Activated gamma-delta T cell treated with Interleukin-2 at 50 U/mL for 16 hours (primary cell): ENCODE data around the gene LRP1.

Source experiments
- DNase-seq: peaks from one replicate; pipeline ENCODE4 v3.0.0-alpha.2; 2020

Gene LRP1

GRCh38 chr12:57138526-57139272, 10.4 kb downstream of the LRP1 start:
- DNase-seq, result no peak

DNA sequence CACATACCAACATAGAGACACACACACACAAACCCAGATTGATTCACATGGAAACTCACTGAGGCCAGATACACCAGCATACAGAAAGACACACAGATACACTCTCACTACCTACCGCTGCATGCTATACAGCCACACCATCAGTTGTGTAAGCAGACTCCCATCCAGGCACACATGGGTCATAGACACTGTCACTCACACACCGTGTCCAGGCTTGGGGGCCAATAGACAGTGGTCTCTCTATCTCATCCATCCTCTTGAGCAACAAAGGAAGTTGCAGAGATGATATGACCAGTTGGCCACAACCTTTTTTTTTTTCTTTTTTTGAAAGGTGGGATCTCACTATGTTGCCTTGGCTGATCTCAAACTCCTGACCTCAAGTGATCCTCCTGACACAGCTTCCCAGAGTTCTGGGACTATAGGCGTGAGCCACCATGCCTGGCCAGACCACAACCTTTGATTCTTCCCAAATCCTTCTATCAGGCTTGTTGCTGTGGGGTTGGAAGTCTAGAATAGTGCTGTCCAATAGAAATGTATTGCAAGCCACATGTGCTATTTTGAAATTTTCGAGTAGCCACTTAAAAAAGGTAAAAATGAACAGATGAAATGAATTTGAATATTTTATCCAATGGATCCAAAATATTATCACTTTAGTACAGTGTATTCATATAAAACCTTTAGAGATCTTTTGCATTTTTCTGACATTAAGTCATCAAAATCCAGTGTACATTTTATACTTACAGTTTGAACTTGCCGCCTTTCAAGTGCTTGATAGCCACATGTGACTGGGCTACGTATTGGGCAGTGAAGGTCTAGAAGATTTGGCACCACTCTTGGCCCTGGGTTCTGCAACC, 11.7 kb downstream of the LRP1 start:
- DNase-seq, result no peak

GRCh38 chr12:57141249-57141648, 13.0 kb downstream of the LRP1 start:
- DNase-seq, result no peak

DNA sequence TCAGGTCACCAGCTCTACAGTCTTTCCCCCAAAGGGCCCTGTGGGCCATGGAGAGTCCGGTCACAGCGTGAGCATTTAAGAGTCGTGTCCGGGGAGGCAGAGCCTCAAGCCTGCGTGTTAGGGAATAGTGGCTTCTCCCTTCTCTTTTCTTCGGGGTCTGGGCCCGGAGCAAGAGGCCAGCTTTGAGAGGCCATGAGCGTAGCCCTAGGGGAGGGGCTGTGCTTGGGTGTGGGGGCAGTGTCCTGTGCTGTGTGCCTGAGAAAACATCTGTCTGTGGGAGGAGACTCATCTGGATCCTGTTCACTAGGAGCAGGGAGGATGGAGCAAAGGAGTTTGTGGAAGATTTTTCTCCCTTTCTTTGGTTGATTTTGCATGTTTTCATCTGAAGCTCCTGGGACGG, 13.8 kb downstream of the LRP1 start:
- no peak for DNase-seq

GRCh38 chr12:57142727-57143126, 14.4 kb downstream of the LRP1 start:
- DNase-seq, result no peak

DNA sequence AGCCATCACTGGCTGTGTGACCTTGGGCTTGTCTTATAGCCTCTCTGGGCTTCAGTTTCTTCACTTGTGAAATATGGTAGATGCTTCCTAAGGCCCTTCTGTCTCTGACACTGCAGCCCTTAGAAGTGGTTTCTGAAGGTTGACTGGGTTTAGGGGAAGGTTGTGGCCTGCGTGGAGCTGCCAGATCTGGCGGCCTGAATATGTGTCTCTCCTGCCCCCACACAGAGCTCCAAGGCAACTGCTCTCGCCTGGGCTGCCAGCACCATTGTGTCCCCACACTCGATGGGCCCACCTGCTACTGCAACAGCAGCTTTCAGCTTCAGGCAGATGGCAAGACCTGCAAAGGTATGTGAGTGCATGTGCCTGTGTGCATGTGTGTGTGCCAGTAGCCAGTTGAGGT, 15.2 kb downstream of the LRP1 start:
- no peak for DNase-seq

GRCh38 chr12:57145460-57146059, 17.3 kb downstream of the LRP1 start:
- no peak for DNase-seq

GRCh38 chr12:57146092-57146491, 17.8 kb downstream of the LRP1 start:
- DNase-seq, result no peak

- no peak for DNase-seq
Measured at GRCh38 chr12:57146961-57147944, 19.0 kb downstream of the LRP1 start, which contains the start of gene LRP1-AS. Gene LRP1-AS, minus strand, starts transcription at chr12:57147619.

DNA sequence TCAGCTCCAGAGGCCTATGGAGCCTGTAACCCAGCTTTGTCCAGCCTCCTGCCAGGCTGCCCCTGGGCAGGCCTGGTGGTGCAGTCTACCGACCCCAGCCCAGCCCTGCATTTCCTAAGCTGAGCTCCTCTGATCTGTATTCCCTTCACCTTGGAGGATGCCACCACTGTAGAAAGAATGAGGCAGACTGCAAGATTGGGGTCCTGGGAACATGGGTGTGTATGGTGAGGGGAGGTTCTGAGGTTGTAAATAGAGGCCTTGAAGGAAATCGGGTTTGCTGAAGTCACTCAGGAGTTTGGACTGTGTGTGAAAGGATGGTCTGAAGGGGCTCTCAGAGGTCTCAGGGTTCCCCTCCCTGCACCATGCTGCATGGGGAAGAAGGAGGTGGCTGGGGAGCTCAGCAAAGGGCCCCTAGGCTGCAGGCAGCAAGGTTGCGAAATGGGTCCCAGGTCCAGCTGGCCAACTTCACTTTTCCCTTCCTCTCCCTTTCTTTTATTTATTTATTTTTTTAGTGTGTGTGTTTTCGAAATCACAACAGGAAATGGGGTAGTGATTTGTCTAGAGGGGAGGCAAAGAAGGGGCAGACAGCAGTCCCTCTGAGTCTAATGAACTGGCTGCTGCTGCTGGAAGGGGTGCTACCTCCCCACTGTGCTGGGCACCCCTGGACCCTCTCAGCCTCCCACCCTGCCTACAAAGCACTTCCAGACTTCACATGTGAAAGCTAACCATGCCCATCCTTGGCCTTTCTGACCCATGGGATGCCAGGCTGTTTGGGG, 20.4 kb downstream of the LRP1 start:
- DNase-seq, result no peak

DNA sequence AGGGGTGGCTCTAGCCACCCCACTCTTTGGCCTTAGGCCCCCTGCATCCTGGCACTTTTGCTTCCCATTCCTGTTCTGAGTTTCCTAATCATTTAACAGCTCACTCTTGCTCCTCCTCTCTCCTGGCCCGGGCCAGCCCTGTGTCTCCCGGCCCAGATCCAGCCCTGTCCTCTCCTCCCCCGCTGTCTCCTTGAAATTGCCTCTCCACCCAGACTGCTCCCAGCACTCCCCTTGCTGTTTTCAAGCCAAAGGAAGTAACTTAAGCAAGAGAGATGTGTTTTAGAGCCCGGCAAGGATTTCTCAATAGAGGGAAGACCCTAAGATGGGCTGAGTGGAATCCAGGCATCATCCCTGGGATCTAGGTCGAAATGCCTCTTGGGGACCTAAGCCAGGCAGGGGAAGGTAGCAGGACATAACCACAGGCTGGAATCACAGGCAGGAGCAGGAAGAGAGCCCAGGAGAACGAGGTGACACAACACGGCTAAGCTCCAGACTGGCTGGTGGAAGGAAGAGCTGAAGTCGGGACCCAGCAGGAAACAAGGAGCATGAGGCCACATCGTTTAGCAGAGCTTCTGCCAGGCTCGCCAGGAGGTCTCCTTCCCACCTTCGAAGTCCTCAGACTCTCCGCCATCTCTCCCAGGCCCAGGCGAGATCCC, 21.1 kb downstream of the LRP1 start:
- DNase-seq, result no peak

DNA sequence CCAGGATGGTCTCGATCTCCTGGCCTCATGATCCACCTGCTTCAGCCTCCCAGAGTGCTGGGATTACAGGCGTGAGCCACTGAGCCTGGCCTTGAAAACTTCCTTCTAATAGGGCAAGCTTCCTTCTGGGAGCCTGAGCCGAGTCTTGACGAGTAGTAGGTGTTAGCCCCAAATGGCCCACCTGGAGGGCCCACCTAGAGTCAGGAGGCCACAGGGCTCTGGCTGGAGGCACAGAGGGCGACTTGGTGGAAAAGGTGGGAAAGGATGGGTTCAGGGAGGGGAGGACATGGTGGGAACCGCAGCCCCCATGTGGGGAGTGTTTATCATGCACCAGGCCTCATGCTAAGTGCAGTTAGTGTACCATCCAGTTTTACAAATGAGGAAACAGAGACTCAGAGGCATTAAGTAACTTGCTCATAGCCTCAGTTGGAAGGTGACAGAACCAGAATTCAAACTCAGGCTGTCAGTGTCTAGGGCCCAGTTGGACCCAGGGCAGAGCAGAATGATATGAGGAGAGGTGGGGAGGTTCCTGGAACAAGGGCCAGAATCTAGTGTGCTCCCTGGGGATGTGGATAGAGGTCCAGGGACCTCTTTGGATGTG, 22.2 kb downstream of the LRP1 start:
- no peak for DNase-seq

- no peak for DNase-seq
Measured at GRCh38 chr12:57151741-57152630, 23.7 kb downstream of the LRP1 start.

GRCh38 chr12:57152639-57153038, 24.4 kb downstream of the LRP1 start:
- no peak for DNase-seq

GRCh38 chr12:57153415-57153997, 25.2 kb downstream of the LRP1 start:
- no peak for DNase-seq

DNA sequence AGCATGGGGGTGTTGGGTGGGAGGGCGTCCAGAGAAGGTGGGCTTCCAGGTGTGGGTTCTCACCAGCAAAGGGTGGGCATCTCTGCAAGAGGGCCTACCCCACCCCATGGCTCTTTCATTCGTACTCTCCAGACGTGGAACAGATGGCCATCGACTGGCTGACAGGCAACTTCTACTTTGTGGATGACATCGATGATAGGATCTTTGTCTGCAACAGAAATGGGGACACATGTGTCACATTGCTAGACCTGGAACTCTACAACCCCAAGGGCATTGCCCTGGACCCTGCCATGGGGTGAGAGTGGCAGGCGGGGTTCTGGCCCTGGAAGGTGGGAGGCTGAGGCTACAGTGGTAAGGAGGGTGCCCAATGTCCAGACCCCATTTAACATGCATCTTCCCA, 25.8 kb downstream of the LRP1 start:
- DNase-seq, result no peak

- no peak for DNase-seq
Measured at GRCh38 chr12:57154804-57155434, 26.6 kb downstream of the LRP1 start.

DNA sequence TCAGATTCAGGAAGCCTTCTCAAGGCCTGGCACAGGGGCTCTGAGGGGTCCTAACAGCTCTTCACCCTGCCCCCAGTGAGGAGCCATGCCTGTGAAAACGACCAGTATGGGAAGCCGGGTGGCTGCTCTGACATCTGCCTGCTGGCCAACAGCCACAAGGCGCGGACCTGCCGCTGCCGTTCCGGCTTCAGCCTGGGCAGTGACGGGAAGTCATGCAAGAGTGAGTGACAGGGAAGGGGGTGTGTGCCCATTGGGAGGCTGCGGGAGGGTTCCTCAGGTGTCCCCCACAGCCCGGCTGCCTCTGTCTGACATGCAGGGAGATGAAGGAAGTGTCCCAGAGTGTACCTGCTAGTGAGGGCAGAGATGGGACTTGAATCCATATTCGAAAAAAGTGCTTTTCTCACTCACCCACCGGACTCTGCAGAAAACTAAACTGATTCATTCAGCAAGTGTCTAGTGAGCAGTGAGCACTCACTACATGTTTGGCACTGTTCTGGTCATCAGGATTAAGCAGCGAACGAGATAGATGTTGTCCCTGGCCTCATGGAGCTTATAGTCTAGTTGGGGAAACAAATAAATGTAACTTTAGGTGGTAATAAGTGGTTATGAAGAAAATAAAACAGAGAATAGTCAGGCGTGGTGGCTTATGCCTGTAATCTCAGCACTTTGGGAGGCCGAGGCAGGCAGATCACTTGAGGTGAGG, 28.6 kb downstream of the LRP1 start:
- DNase-seq, result no peak
